GM18498 (cell line): ENCODE measurements around the gene RXRA.

ENCODE experiments used
- ATAC-seq: cut with Tn5 transposase; IDR thresholded peaks from one replicate; pipeline ENCODE4 v1.9.1; 2021; ENCODE audit warnings: mild to moderate bottlenecking, moderate library complexity; ENCODE audit not compliant: unreplicated experiment

RXRA gene

DNA sequence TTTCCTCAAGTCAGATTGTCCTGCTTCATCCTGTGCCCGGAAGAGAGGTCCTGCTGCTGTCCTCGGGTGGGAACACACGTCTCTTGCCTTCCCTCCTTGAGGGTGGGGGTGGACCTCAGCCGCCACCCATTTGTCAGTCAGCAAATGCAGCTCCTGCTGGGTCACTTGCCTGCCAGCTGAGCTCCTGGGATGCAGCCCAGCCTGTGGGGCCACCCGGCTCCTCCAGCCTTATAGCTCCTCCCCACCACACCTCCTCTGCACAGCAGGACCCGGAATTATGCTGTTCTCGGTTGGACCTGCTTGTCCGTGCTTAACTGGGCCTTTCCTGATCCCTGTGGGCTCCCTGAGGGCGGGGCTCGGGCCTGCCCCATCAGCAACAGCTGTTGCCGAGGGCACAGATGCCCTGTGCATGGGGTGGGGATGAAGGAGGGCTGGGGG lies 52.7 kb downstream of the RXRA start:
- ATAC-seq = no peak

DNA sequence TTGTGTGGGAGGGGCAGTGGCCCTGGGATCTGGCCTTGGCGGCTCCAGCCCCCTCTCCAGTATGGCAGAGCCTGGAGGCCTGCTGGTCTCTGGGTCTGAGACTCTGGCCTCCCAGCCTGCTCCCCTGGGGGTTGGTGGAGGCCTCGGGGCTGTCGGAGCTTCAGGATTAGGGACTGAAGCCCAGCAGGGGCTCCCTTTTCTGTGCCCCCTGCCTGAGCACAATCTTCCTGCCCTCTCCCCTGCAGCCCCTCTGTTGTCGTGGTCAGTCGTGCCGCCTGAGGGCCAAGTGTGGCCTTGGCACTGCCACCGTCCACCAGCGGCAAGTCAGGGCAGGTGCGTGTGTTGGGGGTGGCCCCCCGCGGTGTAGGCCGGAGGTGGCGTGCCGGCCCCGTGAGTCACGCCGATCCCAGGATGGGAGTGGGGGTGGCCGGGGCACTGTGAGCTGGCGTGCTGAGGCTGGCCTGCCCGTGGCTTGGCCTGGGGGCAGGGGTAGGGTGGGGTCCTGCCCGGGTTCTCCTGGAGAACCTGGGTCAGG lies 53.6 kb downstream of the RXRA start:
- no peak for ATAC-seq

DNA sequence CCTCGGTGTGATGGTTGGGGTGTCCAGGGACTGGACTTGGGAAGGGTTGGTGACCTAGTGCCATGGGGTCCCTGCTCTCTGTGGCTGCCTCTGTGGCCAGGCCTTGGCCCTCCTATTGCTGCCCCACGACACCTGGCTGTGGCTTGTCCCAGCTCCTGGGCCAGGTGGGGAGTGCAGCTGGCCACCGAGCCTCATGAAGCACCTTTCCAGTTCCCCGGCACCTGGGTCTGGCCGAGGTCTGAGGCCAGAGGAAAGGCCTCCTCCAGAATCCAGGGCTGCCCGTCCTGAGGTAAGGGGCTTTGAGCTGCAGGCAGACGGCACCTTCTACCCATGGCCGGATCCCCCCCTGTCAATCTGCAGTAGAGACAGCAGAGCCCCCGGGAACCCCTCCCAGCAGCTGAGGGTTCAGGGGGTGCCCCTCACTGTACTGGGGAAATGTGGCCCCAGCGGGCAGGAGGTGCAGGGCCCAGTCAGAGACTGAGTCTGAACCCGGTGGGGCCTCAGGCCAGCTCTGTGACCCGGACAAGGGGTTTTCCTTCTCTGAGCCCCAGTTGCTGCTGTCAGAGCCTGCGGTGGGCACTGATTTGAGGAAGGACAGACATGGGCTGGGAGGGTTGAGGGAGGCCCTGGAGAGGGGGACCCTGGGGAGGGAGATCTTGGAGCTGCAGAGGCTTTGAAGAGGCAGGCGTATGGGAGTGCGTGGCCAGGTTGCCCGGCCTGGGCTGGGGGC lies 54.5 kb downstream of the RXRA start:
- ATAC-seq = no peak

DNA sequence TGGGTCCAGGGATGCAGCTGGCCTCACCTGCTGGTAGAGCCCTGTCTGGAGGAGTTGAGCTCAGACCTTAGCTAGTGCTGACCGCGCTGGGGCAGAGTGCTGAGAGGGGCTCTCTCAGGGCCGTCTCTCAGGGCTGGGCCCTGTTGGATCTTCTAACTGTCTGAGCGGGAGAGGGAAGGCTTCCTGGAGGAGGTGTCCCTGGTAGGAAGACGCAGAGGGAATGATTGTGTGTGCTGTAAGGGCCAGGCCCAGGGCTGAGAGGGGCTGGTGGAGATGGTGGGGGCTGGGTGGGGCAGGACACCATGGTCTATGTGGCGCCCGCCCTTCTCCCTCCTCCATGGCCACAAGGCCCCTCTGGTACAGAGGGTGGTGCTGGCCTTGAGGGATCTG lies 55.0 kb downstream of the RXRA start:
- ATAC-seq = no peak

DNA sequence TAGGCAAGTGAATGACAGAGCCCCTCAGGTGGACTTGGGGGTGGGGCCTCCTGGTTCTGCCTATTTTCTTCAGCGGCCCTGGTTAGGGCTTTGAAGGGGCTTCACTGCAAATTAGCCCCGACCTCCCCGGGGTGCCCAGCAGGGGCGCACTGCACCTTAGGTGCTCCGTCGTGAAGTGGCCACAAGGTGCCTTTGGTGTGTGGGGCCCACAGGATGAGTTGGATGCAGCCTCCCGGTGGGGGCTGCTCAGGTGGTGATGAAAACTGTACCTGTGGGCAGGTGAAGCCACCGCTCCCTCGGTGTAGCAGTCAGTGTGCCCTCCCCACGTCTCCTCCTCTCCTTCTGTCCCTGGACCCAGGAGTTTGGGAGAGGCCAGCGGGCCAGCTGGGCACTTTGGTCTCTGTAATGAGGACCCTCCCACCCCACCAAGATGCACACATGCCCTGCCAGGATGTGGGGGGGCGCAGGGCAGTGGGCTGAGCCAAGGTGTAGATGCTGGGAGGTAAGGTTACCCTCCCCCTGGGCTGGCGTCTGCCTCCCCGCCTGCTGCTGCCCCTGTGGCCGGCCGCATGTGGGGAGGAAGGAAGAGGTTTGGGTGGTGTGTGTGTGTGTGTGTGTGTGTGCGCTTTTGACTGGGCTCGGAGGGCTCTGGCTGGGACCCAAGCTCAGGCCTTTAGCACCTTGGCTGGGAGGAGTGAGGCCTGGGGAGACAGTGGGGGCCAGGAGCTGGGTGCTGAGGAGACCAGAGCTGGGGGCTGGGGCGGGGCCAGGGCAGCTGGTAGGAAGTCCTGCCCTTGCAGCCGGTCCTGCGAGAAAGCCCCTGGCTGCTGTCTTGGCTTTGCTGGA lies 55.6 kb downstream of the RXRA start:
- ATAC-seq = no peak

DNA sequence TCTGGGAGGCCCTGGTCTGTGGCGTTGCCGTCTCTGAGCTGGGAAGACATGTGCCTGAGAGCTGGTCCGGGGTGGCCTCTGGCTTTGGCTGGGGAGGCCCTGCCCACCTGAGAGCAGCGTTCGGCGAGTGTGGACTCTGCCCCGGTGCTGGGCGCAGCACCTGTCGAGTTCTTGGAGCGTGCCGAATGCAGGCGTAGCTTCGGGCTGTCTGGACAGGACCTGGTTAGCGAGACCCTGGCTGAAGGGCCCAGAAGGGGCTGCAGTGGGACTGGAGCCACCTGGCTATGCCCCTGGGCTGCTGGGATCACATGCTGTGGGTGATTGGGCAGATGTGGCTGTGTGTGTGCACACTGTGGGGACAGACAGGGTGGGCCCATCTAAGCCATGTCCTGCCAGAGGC lies 56.5 kb downstream of the RXRA start:
- ATAC-seq = no peak

DNA sequence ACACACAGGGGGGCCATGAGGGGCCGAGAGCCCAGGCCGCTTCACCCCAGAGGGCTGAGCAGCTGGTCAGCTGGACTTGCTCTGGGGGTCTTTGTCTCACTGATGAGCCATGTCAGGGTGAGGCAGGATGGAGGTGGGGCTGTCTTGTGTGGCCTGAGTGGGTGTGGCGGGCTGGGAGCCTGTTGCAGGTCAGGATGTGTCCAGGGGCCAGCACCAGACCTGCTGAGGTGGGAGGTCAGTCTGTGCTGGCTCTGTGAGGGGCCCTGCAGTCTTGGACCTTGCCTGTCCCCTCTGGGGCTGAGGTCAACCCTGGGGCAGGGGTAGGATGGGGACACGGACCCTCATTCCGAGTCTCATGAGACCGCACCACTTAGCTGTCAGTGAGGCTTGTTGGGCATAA lies 56.9 kb downstream of the RXRA start:
- ATAC-seq = no peak

DNA sequence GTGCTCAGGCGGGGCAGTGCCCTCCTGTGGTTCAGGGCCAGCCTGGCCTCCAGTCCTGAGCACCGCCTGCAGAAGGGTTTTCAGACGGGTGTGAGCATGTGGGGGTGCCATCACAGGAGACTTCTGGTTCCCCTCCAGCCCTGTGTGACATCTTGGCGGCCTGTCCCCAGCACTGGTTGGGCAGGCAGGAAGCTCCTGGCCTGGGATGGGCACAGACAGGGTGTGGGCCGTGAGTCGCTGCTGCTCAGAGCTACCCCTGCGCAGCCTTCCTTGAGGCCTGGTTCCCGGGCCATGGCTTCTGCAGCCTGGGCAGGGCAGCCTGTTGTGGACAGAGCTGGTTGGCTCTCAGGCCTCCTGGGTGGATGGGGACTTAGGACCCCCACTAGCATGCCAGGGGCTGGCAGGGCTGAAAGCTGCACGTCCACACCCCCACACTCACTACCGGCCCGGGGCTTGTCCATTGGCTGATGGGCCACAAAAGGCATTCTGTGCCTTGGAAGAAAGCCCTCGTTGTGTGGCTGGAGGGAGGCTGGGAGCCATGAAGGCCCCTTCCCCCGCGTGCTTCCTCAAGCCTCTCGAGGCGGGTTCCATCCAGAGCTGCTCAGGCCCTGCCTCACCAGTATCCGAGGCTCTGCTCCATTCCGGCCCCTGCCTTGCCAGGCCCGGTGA lies 58.7 kb downstream of the RXRA start:
- ATAC-seq = no peak

DNA sequence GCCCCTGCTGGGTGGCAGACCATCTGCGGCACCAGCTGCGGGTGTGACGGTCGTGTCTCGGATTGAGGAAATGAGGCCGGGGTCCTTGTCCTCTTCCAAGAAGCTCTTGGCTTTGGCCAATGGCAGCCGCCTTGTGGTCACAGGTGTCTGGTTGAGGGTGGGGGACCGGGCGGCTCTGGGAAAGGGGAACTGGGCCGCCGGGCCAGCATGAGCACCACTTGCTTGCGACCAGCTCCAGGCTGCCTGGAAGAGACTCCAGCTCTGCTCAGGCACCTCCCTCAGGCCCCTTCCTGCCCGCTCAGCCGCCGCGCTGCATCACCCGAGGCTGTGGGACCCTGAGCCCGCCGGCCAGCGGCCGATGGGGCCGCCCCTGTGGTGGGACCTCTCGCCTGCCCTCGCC lies 59.7 kb downstream of the RXRA start:
- ATAC-seq = no peak

DNA sequence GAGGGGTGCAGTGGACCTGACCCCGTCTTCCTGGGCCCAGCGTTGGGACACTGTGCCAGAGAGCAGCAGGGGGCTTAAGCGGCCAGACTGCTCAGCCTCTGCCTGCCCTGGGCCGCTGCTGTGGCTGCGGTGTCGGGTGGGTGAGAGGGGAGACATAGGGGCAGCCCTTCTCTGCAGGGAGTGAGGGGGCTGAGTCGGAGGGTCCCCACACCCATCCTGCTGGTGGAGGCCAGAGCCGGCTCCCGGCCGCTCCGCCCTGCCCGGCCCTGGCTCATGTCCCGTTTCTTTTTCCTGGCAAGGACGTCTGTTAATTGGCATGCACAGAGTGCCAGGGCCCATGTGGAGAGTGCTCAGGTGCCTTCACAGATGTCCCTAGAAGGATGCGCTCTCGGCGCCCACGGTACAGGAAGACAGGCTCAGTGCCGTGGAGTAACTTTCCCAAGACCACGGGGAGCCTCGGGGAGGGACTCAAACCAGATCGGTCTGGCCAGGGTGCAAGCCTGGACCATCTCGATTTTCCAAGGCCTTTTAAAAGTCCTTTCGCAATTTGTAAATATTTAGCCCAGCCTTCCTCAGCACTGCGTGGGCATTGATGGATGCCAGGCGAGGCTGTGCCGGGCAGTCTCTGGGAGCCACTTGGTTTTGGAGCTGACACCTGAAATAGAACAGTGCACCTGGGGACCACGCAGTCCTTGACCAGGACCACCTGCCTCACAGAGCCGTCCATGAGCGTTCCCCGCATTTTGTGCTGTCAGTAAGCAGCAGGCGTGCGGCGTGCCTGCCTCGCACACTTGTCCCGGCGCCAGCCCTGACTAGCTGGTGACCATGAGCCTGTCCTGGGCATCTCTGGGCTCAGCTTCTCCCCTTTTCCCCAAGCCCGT lies 60.9 kb downstream of the RXRA start:
- ATAC-seq = no peak

DNA sequence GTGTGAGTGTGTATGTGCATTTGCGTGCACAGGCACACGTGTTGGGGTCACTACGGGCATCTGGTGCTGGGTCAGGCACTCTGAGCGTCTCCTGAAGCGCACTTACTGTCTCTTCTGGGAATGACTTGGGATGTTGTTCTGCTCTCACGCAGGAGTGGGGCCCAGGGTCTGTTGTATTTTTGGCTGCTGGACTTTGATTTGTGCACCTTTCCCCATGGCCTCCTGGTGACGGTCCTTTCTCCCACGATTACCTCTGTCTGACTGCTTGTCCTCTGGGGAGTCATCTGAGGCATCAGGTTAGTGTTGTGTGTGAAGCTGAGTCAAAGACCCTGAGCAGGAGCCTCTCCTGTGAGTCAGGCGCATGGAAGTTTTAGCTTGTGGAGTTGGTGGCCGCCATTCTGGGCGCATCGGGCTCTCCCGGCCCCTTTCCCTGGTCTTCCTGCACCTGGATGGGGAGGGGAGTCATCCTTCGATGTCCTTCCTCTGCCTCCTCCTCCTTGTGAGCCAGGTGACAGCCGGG lies 62.1 kb downstream of the RXRA start:
- no peak for ATAC-seq

DNA sequence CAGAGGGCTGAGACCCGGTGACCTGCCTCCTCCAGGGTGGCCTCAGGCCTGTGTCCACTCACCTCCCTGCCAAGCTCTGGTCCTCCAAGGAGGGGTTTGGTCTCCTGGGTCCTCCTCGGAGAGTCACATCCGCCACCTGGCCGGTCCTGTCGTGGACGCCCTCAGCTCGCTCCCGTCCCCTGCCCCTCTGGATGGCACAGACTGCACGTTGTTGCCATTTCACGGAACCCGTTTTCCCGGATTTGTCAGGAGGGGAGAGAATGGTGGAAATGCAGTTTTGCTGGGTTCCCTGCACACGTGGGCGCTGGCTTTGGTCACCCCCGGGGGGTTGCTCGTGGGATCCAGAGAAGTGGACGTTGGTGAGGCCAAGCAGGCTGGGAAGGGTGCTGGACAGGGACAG lies 62.7 kb downstream of the RXRA start:
- no peak for ATAC-seq

DNA sequence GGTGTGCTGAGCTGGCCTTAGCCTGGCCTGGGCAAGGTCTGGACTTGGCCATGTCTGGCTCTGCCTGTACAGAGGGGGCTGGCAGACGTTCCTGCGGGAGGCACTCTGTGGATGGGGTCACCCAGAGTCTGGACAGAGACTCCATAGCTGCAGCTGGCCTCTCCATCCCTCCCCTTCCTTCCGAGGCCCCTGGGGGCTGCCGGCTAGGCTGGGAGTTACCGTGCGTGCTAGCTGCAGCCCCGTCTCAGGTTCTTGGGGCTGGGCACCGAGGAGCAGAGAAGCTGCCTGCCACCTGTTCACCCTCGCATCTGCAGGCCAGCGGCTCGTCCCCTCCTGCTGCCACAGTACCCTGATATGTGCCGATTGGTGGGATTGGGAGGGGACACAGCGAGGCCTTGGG lies 63.4 kb downstream of the RXRA start:
- ATAC-seq = no peak

DNA sequence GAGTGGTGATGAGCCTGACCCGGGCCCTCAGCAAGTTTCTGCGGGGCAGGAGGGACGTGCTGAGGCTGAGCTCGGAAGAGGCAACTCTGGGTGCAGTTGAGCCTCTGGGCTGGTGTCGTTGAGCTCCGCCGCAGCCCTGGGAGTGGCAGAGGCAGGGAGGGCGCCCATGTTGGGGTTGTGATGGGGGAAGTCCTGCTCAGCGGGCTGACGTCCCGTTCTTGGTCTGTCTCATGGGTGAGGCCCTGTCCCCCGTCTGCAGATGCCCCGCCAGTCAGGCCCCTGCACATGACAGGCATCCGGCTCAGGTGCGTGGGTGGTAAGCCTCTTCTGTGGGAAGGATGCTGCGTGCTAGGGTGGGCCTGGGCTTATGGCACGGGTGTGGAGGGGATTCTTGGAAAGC lies 64.3 kb downstream of the RXRA start:
- ATAC-seq = peak; percentile 31

DNA sequence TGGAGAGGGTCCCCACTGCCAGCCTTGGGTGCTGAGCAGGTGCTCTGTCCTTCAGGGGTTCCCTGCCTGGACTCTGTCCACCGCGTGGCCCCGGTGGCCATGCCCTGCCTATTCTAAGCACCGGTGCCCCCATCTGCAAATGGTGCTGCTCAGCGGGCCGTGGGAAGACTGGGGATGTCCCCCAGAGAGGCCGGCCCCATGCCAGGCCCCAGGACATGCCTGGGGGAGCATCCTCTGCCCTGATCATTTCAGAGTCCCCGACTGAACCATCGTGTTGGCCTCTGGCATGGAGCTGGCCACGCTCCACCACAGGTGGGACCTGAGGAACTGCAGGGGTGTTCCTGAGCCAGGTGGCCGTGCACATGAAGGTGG lies 64.7 kb downstream of the RXRA start:
- ATAC-seq = peak; percentile 35

DNA sequence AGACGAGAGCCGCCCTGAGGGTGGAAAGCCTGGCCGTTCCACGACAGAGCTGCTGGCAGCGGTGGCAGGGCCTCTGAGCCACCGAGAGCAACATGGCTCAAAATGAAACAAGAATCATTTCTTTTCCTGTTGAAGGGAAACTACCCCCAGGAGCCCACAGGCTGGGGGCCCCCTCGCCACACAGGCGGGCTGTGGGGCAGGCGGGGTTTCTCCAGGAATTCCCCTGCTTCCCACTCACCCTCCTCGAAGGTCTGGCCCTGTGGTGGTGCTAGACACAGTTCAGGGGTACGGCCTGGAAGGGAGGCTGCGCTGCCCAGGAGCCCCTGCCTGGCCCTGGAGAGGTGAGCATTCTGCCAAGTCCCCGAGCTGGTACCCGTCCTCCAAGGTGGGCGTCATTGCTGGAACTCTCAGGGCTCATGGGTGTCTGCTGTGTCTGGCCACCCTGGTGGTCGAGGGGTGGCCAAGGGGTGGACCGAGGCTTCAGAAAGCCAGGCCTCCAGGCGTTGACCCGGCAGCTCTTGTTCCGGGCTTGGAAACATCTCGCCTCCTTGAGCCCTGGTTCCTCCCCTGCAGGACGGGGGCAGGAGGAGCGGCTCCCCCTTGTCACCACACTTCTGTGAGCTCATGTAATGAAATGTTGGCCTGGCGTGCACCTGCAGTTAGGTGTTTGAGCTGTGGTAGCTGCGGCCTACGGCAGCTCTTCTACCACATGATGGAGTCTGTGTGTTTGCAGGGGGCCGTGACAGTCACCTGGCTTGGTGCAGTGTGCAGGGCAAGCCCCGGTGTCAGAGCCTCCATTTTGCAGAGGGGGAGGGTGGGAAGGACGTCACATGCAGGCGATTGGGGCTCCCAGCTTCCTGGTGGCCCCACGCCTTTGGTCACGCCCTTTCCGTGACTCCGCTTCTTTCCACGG lies 65.3 kb downstream of the RXRA start:
- ATAC-seq = peak; percentile 56

DNA sequence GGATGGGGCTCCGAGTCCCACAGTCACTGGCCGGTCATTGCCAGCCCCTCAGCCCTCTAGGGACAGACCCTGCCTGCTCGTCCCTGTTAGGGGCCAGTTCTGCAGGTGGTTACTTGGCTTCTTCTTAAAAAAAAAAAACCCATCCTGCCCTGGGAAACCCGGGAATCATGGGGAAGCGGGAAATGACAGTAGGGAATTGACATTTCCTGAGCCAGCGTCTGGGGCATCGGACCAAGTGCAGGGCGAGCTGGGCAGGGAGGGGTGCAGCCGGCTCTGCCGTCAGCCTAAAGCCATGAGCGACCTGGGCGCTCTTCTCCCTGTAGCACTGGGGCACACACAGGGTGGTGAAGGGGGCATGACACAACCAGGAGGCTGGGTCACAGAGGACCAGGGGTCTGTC lies 66.6 kb downstream of the RXRA start:
- ATAC-seq = no peak

DNA sequence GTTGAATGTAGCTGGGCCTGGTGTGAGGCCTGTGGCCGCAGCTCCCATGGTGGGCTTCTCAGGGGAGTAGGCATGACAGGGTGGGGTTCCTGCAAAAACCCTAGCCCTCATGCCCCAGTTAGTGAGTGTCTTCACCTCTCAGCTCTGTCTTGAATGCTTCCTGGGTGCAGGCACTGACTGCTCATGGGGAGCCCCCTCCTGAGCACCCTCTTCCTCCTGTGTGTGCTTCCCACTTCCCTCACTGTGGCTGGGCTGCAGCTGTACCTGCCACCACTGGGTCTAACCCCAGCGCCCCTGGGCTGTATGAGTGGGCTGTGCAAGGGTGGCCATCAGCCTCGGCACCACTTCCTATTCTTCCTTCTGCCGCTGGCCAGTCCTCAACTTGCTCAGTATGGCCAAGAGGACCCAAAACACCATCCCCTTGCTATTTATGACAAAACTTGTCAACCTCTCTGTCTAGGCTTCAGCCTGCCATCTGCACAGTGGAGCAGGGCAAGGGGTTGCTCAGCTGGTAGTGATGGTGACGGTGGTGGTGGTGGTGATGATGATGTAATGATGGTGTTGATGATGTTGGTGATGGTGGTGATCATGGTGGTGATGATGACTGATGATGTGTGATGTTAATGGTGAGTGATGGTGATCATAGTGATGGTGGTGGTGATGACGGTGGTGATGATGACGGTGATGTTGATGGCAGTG lies 67.5 kb downstream of the RXRA start:
- ATAC-seq = no peak

DNA sequence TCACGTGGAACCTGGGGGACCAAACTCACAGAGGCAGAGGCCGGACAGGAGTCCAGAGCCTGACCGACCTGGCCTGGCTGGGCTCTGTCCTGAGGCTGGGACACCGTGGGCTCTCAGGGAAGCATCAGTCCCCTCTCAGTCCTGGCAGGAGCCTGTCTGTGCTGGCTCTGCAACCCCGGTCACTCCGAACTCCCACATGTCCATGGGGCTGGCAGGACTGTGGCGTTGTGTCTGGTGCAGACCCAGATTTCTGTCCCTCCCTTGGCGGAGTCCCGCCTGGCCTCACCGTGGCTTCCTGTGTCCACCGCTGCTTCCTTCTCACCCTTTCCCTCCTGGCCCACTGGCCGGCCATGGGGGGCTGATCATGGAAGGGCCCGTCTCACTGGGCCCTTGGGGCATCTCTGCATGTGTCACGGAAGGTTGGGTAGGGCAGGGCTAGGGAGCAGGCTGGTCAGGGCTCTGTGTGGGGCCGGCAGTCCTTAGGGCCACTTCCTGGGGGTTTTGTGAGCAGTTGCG lies 68.8 kb downstream of the RXRA start:
- no peak for ATAC-seq
